Head of caudate nucleus (tissue), 42 donors: ENCODE data around the gene FDX2.

Experiments
- DNase-seq, 42 donors: peaks; one replicate each; pipeline versions ENCODE4 v3.0.0 to v3.0.0-alpha.2; 2020 to 2021; ENCODE audit warnings: mixed read lengths in 7 of 42
- intact Hi-C: fragments of 100-400 bp; cut with DNase I; formaldehyde crosslinking; loops from one replicate; pipeline ENCODE4 v1.15.0; 2022

The FDX2 gene

DNA sequence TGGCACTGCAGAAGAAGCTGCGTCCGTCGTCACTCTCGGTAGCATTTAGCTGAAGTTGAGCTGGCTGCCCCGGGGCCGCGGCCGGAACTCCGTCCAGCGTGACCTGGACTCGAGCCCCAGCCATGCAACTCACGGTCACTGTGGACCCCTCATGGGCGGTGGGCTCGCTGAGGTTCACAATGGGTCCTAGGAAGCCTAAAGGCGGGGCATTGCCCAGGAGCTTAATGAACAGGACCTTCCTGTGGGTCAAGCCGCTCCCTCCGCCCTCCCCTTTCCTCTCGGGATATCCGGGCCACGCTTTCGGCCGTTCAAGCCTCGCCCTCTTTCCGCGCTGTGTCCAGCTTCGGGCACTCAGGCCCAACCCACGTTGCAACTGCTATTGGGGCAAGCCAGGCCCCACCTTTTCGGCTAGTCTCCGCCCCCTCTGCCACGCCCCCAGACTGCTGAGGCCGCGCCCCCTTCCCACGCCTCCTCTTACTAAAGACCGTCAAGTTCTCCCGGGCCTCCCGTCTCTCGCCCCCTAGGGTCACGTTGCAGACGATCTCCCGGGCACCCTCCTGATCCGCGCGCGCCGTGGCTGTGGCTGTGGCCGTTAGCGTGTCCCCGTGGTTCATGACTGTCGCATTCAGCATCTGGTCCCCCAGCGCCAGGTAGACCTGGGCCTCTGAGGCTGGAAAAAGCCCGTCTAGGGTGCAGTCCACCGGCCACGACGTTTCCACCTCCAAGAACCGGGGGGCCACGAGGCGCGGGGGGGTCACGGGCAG lies 19.0 kb upstream of the FDX2 start:
- DNase-seq = peak; percentile 47 to 88 (median 74)
- intact Hi-C loops = loop anchor here (10.0 kb wide), 1 partner anchor 50 kb away; the partner anchor contains the start of gene TYK2

DNA sequence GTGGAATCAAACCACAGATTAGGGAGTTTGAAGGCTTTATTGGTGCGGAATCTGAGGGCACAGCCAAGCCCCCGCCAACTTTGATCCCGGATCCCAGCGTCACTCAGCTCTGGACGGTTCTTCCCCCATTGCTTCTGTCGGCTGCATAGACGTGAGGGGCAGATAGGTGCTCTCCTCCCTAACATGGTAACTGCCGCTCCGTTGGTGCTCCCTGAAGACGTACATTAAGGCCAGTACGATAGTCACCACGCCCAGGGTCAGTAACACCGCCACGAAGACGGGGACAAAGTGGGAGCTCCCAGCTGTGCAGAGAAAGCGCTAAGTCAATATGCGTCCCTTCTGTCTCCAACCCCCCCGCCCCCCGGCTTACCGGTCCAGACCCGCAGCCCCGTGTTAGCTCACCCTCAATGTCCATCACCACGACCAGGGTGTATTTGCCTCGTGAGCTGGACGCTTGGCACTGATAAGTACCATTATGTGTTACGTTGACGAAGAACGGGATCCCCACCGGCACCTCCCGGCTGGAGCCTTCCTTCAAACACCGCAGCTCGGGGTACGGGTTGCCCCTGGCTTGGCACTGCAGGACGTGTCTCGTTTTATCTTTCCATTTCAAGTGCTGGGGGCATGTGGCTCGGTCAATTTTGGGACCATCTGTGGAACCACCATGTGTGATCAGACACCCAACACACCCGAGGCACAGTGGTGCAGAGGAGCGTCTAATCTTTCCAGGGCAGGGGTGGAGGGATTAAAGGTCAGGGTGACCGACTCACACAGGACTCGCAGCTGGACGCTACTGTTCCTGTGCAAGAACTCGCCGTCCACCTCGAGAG lies 18.2 kb upstream of the FDX2 start:
- intact Hi-C loops = loop anchor here (2.0 to 10.0 kb wide), 2 partner anchors 19 to 51 kb away; partner anchors contain the start of gene TYK2
- no peak for DNase-seq

DNA sequence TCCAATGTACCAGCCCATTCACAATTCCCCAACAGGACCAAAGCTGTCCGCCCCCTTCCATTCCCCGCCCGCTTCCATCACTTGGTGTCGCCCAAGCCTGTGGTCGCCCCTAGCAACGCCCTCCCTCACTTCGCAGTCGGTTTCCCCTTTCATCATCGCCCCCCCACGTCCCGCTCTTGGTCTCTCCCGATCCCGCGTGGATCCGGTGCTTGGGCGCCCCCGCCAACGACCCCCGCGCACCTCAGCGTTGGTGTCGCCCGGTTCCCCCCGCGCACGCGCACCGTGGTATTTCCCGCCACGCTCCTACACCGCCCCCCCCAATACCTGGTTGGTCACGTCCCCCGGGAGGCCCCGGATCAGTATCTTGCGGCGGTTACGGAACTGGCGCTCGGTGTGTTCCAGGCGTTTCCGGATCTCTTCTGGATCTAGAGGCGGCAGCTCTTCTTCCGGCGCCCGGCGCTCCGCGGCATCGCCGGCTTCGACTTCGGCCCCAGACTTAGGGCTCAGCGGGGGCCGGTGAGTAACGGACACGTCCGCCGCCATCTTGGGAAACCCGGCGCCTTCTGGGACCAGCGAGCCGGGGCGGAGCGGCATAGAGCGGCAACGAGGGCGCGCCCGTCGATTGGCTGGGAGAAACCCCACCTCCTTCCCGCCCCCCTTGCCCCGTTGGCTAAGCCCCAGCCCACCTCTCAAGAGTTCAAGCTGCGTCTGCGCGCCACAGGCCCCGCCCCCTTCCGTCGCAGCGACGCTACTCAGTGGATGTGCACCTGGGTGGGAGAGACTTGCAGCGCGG lies 17.3 kb upstream of the FDX2 start, which contains the start of gene RAVER1:
TSS of gene RAVER1 (minus strand) at position 565 of the 793 bp plus-strand sequence. CDS start at position 543, 22 bp downstream.
- peak; percentile 96 to 99 (median 98) for DNase-seq
- intact Hi-C loops = loop anchor here (2.0 to 10.0 kb wide), 2 partner anchors 18 to 52 kb away; partner anchors contain the start of gene TYK2

DNA sequence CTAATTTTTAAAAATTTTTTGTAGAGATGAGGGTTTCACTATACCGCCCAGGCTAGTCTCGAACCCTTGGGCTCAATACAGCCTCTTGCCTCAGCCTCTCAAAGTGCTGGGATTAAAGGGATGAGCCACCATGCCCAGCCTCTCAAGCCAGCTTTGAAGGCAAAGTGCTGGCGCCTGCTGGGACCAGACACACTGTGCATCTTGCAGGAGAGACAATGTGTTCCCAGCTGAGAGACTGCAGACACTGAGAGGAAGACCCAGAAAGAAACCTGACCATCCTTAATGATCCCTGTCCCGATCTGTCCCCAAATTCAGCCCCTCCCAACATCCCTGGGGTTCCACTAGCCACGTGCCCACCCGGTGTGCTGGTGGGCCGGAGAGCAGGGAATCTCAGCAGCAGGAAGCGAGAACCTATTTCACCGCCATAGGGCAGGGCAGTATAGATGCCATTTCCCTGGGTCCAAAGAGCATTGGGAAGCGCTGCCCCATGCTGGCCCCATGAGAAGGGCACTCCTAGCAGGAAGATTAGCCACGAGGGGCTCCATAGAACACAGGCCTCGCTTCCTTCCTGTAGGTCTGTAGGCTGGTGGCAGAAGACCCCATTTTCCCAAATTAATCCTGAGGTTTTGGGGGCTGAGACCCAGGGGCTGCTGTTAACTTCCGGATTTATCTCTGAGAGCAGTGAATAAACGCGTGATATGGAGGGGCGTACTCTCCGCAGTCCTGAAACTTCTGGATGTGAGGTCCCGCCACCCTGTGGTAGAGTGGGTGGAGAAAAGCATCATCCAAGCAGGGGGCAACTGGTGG lies 16.5 kb upstream of the FDX2 start:
- no peak for DNase-seq
- intact Hi-C loops = loop anchor here (2.0 to 10.0 kb wide), 2 partner anchors 18 to 52 kb away; partner anchors contain the start of gene TYK2

DNA sequence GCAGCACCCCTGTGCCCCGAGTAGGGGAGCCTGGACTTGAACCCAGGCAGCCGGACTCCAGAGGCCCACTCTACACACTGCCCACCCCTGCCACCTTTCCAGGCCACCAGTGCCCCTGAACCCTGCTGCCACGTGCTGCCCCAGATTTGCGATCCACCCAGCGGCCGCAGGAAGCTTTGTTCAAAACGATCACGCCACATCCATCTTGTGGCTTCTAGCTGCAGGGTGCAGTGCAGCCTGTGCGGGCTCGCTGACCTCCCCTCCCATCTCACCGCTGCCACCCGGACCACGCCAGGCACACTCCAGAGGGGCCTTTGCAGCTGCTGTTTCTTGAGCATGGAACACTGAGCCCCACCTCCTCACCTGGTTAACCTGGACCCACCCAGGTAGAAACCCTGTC lies 13.7 kb upstream of the FDX2 start:
- intact Hi-C loops = no loop called here
- no peak for DNase-seq

GRCh38 chr19:10328558-10329429 lies 13.0 kb upstream of the FDX2 start:
- intact Hi-C loops = no loop called here
- no peak for DNase-seq

DNA sequence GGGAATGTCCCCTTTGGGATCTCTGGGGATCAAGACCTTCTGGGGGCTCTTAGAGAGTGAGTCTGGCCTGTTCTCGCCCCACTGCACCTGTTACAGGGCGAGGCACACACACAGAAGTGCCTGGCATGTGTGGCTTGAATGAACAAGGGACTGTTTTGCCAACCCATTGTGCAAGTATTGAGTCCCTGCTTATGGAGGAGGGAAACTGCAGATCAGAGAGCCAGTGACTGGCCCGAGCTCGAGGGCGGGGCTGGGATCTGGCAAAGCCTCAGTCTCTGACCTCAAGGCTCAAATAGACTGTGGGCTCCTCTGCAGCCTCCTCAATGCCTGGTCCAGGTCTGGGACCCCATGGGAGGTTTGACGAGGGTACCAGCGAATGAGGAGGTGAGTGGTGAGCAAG lies 12.0 kb upstream of the FDX2 start:
- intact Hi-C loops = no loop called here
- DNase-seq = no peak

DNA sequence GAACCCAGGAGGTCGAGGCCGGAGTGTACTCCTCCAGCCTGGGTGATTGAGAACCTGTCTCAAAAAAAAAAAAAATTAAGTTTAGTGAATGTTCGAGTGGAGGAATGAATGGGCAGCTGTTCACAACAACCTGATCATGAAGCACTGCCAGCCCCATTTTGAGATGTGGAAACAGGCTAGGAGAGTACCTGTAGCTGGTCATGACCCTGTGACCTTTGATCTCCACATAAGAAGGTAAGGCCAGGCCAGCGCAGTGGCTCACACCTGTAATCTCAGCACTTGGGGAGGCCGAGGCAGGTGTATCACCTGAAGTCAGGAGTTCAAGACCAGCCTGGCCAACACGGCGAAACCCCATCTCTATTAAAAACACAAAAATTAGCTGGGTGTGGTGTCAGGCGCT lies 9.9 kb upstream of the FDX2 start:
- no peak for DNase-seq
- intact Hi-C loops = no loop called here

- no peak for DNase-seq
- intact Hi-C loops = no loop called here
Observed at GRCh38 chr19:10321874-10322835, 6.3 kb upstream of the FDX2 start.

- no peak for DNase-seq
- intact Hi-C loops = no loop called here
Observed at GRCh38 chr19:10321417-10321797, 5.6 kb upstream of the FDX2 start.

DNA sequence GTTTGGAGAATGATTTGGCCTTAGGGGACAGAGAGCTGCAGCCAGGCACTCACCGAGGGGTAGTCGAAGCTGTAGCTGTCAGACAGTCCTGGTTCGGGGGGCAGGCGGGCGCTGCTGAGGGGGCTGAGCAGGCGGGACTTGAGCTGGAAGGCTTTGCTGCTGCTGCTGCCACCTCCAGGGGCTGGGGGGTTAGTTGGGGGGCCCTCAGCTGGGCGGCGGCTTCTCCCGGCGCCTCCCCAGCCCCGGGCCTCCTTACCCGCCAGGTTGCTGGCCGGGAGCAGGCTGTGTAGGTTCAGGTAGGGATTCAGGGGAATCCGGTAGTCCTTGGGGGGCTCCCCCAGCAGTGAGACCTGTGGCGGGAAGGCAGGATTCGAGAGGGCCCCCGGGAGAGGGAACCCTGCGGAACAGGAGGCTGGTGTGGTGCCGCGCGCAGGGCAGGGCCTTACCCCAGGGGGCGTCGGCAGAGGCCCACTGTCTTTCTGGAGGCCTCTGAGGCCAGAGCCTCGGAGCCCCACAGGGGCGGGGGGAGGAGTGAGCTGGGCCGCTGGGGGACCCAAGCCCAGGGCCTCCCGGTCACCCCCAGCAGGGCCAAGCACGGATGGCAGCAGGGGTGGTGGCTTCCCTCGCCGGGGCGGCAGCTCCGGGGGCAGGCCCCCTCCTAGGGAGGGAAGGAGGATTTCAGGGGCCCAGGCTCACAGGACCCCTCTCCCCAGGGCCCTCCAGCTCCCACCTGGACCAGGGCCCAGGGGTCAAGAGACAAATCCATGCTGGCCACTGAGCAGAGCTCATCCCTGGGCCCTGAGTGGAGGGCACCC lies 5.0 kb upstream of the FDX2 start:
- intact Hi-C loops = no loop called here
- DNase-seq = no peak

GRCh38 chr19:10318807-10319682 lies 3.2 kb upstream of the FDX2 start:
- no peak for DNase-seq
- intact Hi-C loops = no loop called here

- no peak for DNase-seq
- intact Hi-C loops = no loop called here
Observed at GRCh38 chr19:10317857-10318462, 2.1 kb upstream of the FDX2 start.
